Measurements from ENCODE around the gene TECPR2. TPM values are rescaled to one million over a fixed set of nuclear protein-coding genes. Genes with fewer than 3 reads are reported as not detected.

The TECPR2 gene
- total RNA-seq, 1 experiment from 2014 or later: 29.7 TPM

GRCh38 chr14:102481791-102482238, 119.1 kb downstream of the TECPR2 start:
- peak; percentile 79 to 98 for DNase-seq
- no peaks in the 10 kb centered on the region for H4K20me1 ChIP-seq (ENCODE audit: insufficient read depth)
- peaks cover 19% of the 10 kb centered on the region for H3K4me1 ChIP-seq (replicated peaks; ENCODE audit: insufficient read depth)
- no peaks in the 10 kb centered on the region for H3K9me3 ChIP-seq (ENCODE audit: insufficient read depth, low read depth)
- H3K4me2 ChIP-seq: peak overlapping the region; percentile 61
- H3K79me2 ChIP-seq (ENCODE audit: low read depth): no peaks in the 10 kb centered on the region
- no peaks in the 10 kb centered on the region for H3K9me2 ChIP-seq (ENCODE audit: insufficient read depth)
- H3K27me3 ChIP-seq (ENCODE audit: insufficient read depth, low read depth): no peaks in the 10 kb centered on the region
- 0 out of 2 replicates have a peak overlapping the region, but pooled peaks have one; percentile 0 for H3K4me3 ChIP-seq
- H3K36me3 ChIP-seq (ENCODE audit: low read depth): no peaks in the 10 kb centered on the region
- no peak for TF ChIP-seq EZH2 (IDR thresholded peaks at IDR 0.05; ENCODE audit: low read depth)
- no peak for TF ChIP-seq CTCF (conservative IDR thresholded peaks at IDR 0.05)
- intact Hi-C loops (cut with micrococcal nuclease; ENCODE audit: unreplicated experiment): loop anchor here (2.0 kb wide), 1 partner anchor 39 kb away; no protein-coding TSS in a partner anchor
- H3K27ac ChIP-seq: peak overlapping the region; percentile 73
- POLR2A ChIA-PET (ENCODE audit: unreplicated experiment): interaction anchor here (0.5 to 0.7 kb wide), 6 partner anchors 38 to 935 kb away, joined by 4 to 16 read pairs (median 10); partner anchors contain the start of gene MOK
- H3F3A ChIP-seq (ENCODE audit: insufficient read depth, low read depth): peaks cover 36% of the 10 kb centered on the region
- CTCF ChIA-PET: interaction anchor here (0.6 to 0.7 kb wide), 3 partner anchors 39 to 1163 kb away, joined by 3 to 13 read pairs (median 10); no protein-coding TSS in a partner anchor
- H2AFZ ChIP-seq: no peak overlapping the region
- no TSS peak for BruUV-seq (replicated peaks)

- Histone ChIP-seq H3K27me3 (ENCODE audit: insufficient read depth, low read depth) (no peaks in the 10 kb centered on the region), H3K4me2 (no peak overlapping the region), H3K4me3 (no peak overlapping the region), H3F3A (ENCODE audit: insufficient read depth, low read depth) (peaks cover 44% of the 10 kb centered on the region), H3K4me1 (replicated peaks; ENCODE audit: insufficient read depth) (peaks cover 19% of the 10 kb centered on the region), H3K9me2 (ENCODE audit: insufficient read depth) (no peaks in the 10 kb centered on the region), H3K27ac (no peak overlapping the region), H4K20me1 (ENCODE audit: insufficient read depth) (no peaks in the 10 kb centered on the region), H3K79me2 (ENCODE audit: low read depth) (no peaks in the 10 kb centered on the region), H3K36me3 (ENCODE audit: low read depth) (no peaks in the 10 kb centered on the region), H2AFZ (no peak overlapping the region), H3K9me3 (ENCODE audit: insufficient read depth, low read depth) (no peaks in the 10 kb centered on the region)
- ChIA-PET POLR2A (ENCODE audit: unreplicated experiment) (interaction anchor here (0.7 kb wide), 1 partner anchor 534 kb away, joined by 6 read pairs; no protein-coding TSS in a partner anchor), CTCF (interaction anchor here (0.7 kb wide), 2 partner anchors 42 to 76 kb away, joined by 6 to 23 read pairs; no protein-coding TSS in a partner anchor)
- no TSS peak for BruUV-seq (replicated peaks)
- DNase-seq: no peak
- TF ChIP-seq EZH2 (IDR thresholded peaks at IDR 0.05; ENCODE audit: low read depth): no peak
- TF ChIP-seq CTCF (conservative IDR thresholded peaks at IDR 0.05): no peak
- intact Hi-C loops (cut with micrococcal nuclease; ENCODE audit: unreplicated experiment): no loop called here
Observed at GRCh38 chr14:102484316-102484715, 121.6 kb downstream of the TECPR2 start.

GRCh38 chr14:102485693-102486512, 123.2 kb downstream of the TECPR2 start:
- H3K4me1 ChIP-seq (replicated peaks; ENCODE audit: insufficient read depth): peaks cover 17% of the 10 kb centered on the region
- BruUV-seq (replicated peaks): no TSS peak
- no peaks in the 10 kb centered on the region for H3K79me2 ChIP-seq (ENCODE audit: low read depth)
- H3F3A ChIP-seq (ENCODE audit: insufficient read depth, low read depth): peaks cover 49% of the 10 kb centered on the region
- intact Hi-C loops (cut with micrococcal nuclease; ENCODE audit: unreplicated experiment): no loop called here
- H2AFZ ChIP-seq: no peak overlapping the region
- no peak overlapping the region for H3K4me3 ChIP-seq
- H3K36me3 ChIP-seq (ENCODE audit: low read depth): no peaks in the 10 kb centered on the region
- ChIA-PET POLR2A (ENCODE audit: unreplicated experiment) (interaction anchor here (0.6 kb wide), 1 partner anchor 1107 kb away, joined by 7 read pairs; no protein-coding TSS in a partner anchor), CTCF (no interaction called here)
- H3K9me3 ChIP-seq (ENCODE audit: insufficient read depth, low read depth): no peaks in the 10 kb centered on the region
- DNase-seq: no peak
- no peaks in the 10 kb centered on the region for H4K20me1 ChIP-seq (ENCODE audit: insufficient read depth)
- H3K4me2 ChIP-seq: no peak overlapping the region
- TF ChIP-seq EZH2 (IDR thresholded peaks at IDR 0.05; ENCODE audit: low read depth): no peak
- H3K9me2 ChIP-seq (ENCODE audit: insufficient read depth): no peaks in the 10 kb centered on the region
- H3K27ac ChIP-seq: no peak overlapping the region
- H3K27me3 ChIP-seq (ENCODE audit: insufficient read depth, low read depth): no peaks in the 10 kb centered on the region

Measured in PC-9 (cell line).